K562 (cell line): ENCODE results near the gene IGLL1. TPM values are rescaled to one million over a fixed set of nuclear protein-coding genes. Genes with fewer than 3 reads are reported as not detected.
"Not testable (repeated sequence)": the region's sequence is repeated elsewhere in the genome, so short reads cannot be mapped to it uniquely, and the experiment has no call there.

Experiments
- ATAC-seq: fragments of 200-7000 bp; cut with Tn5 transposase; 3 replicates; pipeline ENCODE4 v1.9.1; 2020; ENCODE audit warnings: moderate library complexity
- BruUV-seq: library from RNA; stranded (reverse); fragments of 400-500 nt; replicated peaks from 2 replicates; lab custom pipeline; 2021; lab: Mats Ljungman, UMichigan
- CTCF ChIA-PET: fragments of 300-600 bp; formaldehyde crosslinking; extraction: SDS; loops from one replicate; lab custom pipeline; 2021; ENCODE audit warnings: low intra/inter-chr PET ratio; lab: Yijun Ruan, JAX
- POLR2A ChIA-PET: fragments of 300-600, 350-650 bp; sonication (Branson Sonifier 250); formaldehyde crosslinking; extraction: SDS; loops from one replicate; lab custom pipeline; 2021; ENCODE audit warnings: antibody characterized with exemption, inconsistent platforms; lab: Yijun Ruan, JAX
- DNase-seq, 4 experiments: peaks; one replicate each; pipeline versions ENCODE4 v3.0.0 to v3.0.0-alpha.2; 2011 to 2018; ENCODE audit warnings: low spot score in 3 of 4, mixed read lengths in 3 of 4; ENCODE audit errors: extremely low read depth in 1 of 4
- FAIRE-seq: peaks from 2 replicates; lab custom pipeline; 2011; peaks lifted over from hg19 to GRCh38; lab: Jason Lieb, UNC
- H2AFZ ChIP-seq: 2 replicates; pipeline ENCODE4 v1.6.0; 2011; ENCODE audit warnings: low read depth, low read length, control low read depth, inconsistent platforms
- H3K27ac ChIP-seq: fragments of 200-600 bp; 3 replicates; pipeline ENCODE4 v1.8.0; 2011; ENCODE audit warnings: low read depth, mild to moderate bottlenecking, control low read depth, inconsistent platforms, low read length, moderate library complexity, mixed read lengths; ENCODE audit errors: extremely low read depth
- H3K27me3 ChIP-seq, 2 experiments: fragments of 300-600 bp in 1 of 2; 2 replicates in 1 of 2; 3 replicates in 1 of 2; pipeline versions ENCODE4 v1.6.0 to v1.8.0; 2011; ENCODE audit warnings: inconsistent platforms in 2 of 2, low read length in 2 of 2, mild to moderate bottlenecking in 1 of 2, mixed read lengths in 1 of 2, moderate library complexity in 1 of 2; ENCODE audit not compliant: control insufficient read depth in 2 of 2, insufficient read depth in 2 of 2
- H3K36me3 ChIP-seq: fragments of 300-600 bp; 3 replicates; pipeline ENCODE4 v1.8.0; 2011; ENCODE audit warnings: mild to moderate bottlenecking, low read length, inconsistent platforms; ENCODE audit not compliant: control insufficient read depth, insufficient read depth
- H3K4me1 ChIP-seq, 2 experiments: fragments of 200-600 bp in 1 of 2; replicated peaks in 1 of 2; 2 replicates in 1 of 2; 3 replicates in 1 of 2; pipeline versions ENCODE4 v1.5.1 to v1.8.0; 2011; ENCODE audit warnings: inconsistent platforms in 2 of 2, low read length in 2 of 2, mild to moderate bottlenecking in 1 of 2, mixed read lengths in 1 of 2, moderate library complexity in 1 of 2; ENCODE audit not compliant: control insufficient read depth in 2 of 2, insufficient read depth in 2 of 2
- H3K4me2 ChIP-seq: 2 replicates; pipeline ENCODE4 v1.6.1; 2011; ENCODE audit warnings: low read length, control low read depth, inconsistent platforms, mixed read lengths; ENCODE audit not compliant: insufficient read depth
- H3K4me3 ChIP-seq: fragments of 200-600 bp; sonication (generic), shearing (Covaris generic); 2 replicates; pipeline ENCODE4 v1.5.1; 2016; ENCODE audit warnings: control low read depth, inconsistent platforms
- H3K79me2 ChIP-seq: fragments of 200-600 bp; 3 replicates; pipeline ENCODE4 v1.8.0; 2011; ENCODE audit warnings: low read length, inconsistent platforms; ENCODE audit not compliant: control insufficient read depth, insufficient read depth
- H3K9ac ChIP-seq, 2 experiments: 2 replicates each; pipeline versions ENCODE4 v1.6.0 to v1.6.1; 2011; ENCODE audit warnings: low read depth in 2 of 2, low read length in 2 of 2, control low read depth in 1 of 2, inconsistent platforms in 1 of 2, mild to moderate bottlenecking in 1 of 2, mixed read lengths in 1 of 2; ENCODE audit not compliant: insufficient read depth in 1 of 2
- H3K9me1 ChIP-seq: one replicate; pipeline ENCODE4 v1.6.0; 2011; ENCODE audit warnings: inconsistent platforms, mild to moderate bottlenecking, low read length, moderate library complexity; ENCODE audit not compliant: control insufficient read depth, insufficient read depth
- H3K9me3 ChIP-seq: replicated peaks from 2 replicates; pipeline ENCODE4 v1.5.1; 2011; ENCODE audit warnings: low read depth, low read length, inconsistent platforms; ENCODE audit not compliant: control insufficient read depth, insufficient read depth
- H4K20me1 ChIP-seq: replicated peaks from 2 replicates; pipeline ENCODE4 v1.6.1; 2011; ENCODE audit warnings: low read length, inconsistent platforms, mixed read lengths; ENCODE audit not compliant: control insufficient read depth, insufficient read depth
- ATF1 ChIP-seq, 2 experiments: fragments of 450-650 bp in 1 of 2; IDR thresholded peaks; 2 replicates each; pipeline ENCODE4 v1.6.1; 2016; ENCODE audit warnings: missing compliant biosample characterization in 1 of 2, missing genetic modification characterization in 1 of 2
- CHCHD3 ChIP-seq: fragments of 250-450 bp; sonication (Bioruptor Pico); IDR thresholded peaks from 2 replicates; pipeline ENCODE4 v2.1.2; 2022; ENCODE audit warnings: mild to moderate bottlenecking
- POLR2H ChIP-seq: IDR thresholded peaks from 2 replicates; pipeline ENCODE4 v1.6.1; 2016; ENCODE audit warnings: missing genetic modification characterization, low read depth, mild to moderate bottlenecking, control low read depth, missing compliant biosample characterization, moderate library complexity
- SP2 ChIP-seq: IDR thresholded peaks from 2 replicates; pipeline ENCODE4 v1.6.1; 2011; ENCODE audit warnings: mild to moderate bottlenecking, low read depth, low read length, moderate library complexity; ENCODE audit not compliant: poor library complexity, severe bottlenecking; ENCODE audit errors: extremely low read depth
- ZNF217 ChIP-seq: sonication (generic); formaldehyde crosslinking; IDR thresholded peaks from 2 replicates; pipeline ENCODE4 v1.8.0; 2022; ENCODE audit warnings: mild to moderate bottlenecking, missing genetic modification reagents
- WGBS: fragments of 100-300 bp; shearing (Covaris generic); methylation state at CpG from one replicate; pipeline ENCODE4 v1.1.6; 2016; ENCODE audit warnings: low coverage, mixed read lengths; ENCODE audit not compliant: insufficient coverage; ENCODE audit errors: missing lambda C conversion rate; 5-methylcytosine and 5-hydroxymethylcytosine counted together
- in situ Hi-C: fragments of 300-500 bp; cut with MboI; formaldehyde crosslinking; loops from 4 replicates; pipeline ENCODE4 v1.15.0; 2018; ENCODE audit warnings: inconsistent platforms, mixed read lengths
- intact Hi-C: fragments of 100-400 bp; cut with micrococcal nuclease; formaldehyde crosslinking; loops from 2 replicates; pipeline ENCODE4 v1.14.2; 2022
- polyA plus RNA-seq, 8 experiments: library from polyadenylated mRNA; depleted of rRNA in 4 of 8; stranded (reverse) in 5 of 8; unstranded in 3 of 8; fragments of >200 nt; fragmentation: Nextera tagmentation in 2 of 8; fragmentation: Illumina TruSeq in 1 of 8; extraction: Ambion mirVana in 2 of 8; extraction: Trizol in 1 of 8; gene quantifications; 2 replicates each; pipeline versions ENCODE4 v1.2.1 to v1.2.3, GENCODE V29; 2011 to 2014; ENCODE audit warnings: inconsistent platforms in 1 of 8, missing spikeins in 1 of 8
- total RNA-seq, 7 experiments: library from RNA; depleted of rRNA in 6 of 7; stranded (reverse); fragments of >200 nt in 6 of 7; fragmentation: Illumina TruSeq in 2 of 7; extraction: Trizol in 2 of 7; gene quantifications; 2 replicates each; pipeline versions ENCODE4 v1.2.1 to v1.2.3, GENCODE V29; 2011 to 2021; ENCODE audit warnings: low replicate concordance in 1 of 7
- TF ChIP-seq, protein P1 (sequence below): fragments of 250-450 bp; sonication (Bioruptor Pico); IDR thresholded peaks from 2 replicates; pipeline ENCODE4 v1.4.0; 2020; ENCODE audit warnings: borderline replicate concordance

IGLL1 gene
- total and polyA plus RNA-seq, 9 of the 15 experiments (the other 6 are each of a cell fraction or from before 2014, with no cell fraction given): 0.10 to 0.32 (median 0.20) TPM; not detected in 6

DNA sequence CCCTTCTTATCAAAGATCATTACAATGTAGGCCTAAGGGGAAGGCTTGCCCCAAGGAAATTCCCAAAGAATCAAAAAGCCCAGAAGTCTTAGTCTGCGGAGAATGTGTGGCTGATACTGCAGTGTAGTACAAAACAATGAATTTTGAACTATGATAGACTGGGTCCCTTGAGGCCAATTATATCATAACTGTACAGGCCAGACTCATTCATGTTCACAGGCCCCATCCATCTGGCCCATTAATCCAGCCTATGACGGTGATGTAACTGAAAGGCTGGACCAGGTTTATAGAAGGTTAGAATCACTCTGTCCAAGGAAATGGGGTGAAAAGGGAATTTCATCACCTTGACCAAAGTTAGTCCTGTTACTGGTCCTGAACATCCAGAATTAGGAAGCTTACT lies 35.2 kb downstream of the IGLL1 start (continued):
- TF ChIP-seq ZNF217 (CRISPR knock-in tag) (no peak), CHCHD3 (no peak), ATF1 (CRISPR knock-in tag; IDR thresholded peaks at IDR 0.05) (no peak), ATF1 (tag; IDR thresholded peaks at IDR 0.05) (no peak), SP2 (no peak), POLR2H (tag) (no peak)
- TF ChIP-seq, protein P1, sequence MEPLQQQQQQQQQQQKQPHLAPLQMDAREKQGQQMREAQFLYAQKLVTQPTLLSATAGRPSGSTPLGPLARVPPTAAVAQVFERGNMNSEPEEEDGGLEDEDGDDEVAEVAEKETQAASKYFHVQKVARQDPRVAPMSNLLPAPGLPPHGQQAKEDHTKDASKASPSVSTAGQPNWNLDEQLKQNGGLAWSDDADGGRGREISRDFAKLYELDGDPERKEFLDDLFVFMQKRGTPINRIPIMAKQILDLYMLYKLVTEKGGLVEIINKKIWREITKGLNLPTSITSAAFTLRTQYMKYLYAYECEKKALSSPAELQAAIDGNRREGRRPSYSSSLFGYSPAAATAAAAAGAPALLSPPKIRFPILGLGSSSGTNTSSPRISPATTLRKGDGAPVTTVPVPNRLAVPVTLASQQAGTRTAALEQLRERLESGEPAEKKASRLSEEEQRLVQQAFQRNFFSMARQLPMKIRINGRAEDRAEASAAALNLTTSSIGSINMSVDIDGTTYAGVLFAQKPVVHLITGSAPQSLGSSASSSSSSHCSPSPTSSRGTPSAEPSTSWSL (CRISPR knock-in tag): no peak

DNA sequence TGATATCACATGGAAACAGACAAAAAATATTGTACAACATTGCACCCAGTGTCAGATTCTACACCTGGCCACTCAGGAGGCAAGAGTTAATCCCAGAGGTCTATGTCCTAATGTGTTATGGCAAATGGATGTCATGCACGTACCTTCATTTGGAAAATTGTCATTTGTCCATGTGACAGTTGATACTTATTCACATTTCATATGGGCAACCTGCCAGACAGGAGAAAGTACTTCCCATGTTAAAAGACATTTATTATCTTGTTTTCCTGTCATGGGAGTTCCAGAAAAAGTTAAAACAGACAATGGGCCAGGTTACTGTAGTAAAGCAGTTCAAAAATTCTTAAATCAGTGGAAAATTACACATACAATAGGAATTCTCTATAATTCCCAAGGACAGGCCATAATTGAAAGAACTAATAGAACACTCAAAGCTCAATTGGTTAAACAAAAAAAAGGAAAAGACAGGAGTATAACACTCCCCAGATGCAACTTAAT lies 36.5 kb downstream of the IGLL1 start:
- intact Hi-C loops (loop anchor here (2.0 kb wide), 1 partner anchor 223 kb away; the partner anchor contains the start of gene CHCHD10), in situ Hi-C loops (loop anchor here (5.0 to 10.0 kb wide), 2 partner anchors 51 to 309 kb away; no protein-coding TSS in a partner anchor)
- H3K9ac ChIP-seq, H3K27me3 ChIP-seq, H3K9me1 ChIP-seq, H3K27ac ChIP-seq, FAIRE-seq, DNase-seq, H4K20me1 ChIP-seq, H2AFZ ChIP-seq, H3K9me3 ChIP-seq, ATAC-seq, H3K4me1 ChIP-seq, H3K79me2 ChIP-seq, H3K4me3 ChIP-seq, POLR2A ChIA-PET, H3K4me2 ChIP-seq, H3K36me3 ChIP-seq, BruUV-seq: not testable (repeated sequence)
- CTCF ChIA-PET: interaction anchor here (0.9 kb wide), 1 partner anchor 48 kb away, joined by 3 read pairs; no protein-coding TSS in a partner anchor
- 0% methylated on average over 1 of the region's 1 CpG for WGBS
